Measurements from ENCODE around the gene LTBP1.

DNA sequence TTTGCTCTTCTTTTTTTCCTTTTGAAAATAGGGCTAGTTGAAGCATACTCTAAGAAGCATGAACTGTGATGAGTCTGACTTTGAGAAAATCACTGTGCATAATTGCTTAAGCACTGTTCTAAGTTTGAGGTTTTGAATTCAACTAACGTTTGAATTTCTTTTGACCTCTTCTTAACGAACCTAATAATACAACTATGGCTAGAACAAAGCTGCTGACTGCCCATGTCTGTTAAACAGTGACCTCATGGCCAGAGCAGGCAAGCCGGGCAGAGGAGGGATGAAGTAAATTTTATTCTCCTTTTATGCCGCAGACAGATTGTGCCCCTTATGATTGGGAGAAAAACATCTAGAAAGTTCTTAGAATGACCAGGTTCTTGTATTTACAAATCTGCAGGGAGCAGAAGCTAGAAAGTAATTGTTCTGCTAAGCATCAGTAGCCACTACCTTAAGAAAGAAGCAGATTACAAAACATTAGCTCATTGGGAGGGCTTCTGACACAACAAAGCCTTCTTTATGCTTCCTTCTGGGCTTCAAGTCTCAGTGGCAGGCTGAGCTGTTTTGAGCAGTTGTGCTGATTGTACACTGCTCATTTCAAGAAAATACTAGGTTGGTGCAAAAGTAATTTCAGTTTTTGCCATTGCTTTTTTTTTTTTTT is 431.9 kb downstream of the LTBP1 start:
- TF ChIP-seq, protein P1, sequence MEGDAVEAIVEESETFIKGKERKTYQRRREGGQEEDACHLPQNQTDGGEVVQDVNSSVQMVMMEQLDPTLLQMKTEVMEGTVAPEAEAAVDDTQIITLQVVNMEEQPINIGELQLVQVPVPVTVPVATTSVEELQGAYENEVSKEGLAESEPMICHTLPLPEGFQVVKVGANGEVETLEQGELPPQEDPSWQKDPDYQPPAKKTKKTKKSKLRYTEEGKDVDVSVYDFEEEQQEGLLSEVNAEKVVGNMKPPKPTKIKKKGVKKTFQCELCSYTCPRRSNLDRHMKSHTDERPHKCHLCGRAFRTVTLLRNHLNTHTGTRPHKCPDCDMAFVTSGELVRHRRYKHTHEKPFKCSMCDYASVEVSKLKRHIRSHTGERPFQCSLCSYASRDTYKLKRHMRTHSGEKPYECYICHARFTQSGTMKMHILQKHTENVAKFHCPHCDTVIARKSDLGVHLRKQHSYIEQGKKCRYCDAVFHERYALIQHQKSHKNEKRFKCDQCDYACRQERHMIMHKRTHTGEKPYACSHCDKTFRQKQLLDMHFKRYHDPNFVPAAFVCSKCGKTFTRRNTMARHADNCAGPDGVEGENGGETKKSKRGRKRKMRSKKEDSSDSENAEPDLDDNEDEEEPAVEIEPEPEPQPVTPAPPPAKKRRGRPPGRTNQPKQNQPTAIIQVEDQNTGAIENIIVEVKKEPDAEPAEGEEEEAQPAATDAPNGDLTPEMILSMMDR (IDR thresholded peaks at IDR 0.05; ENCODE audit: insufficient read depth, low read length) = no peak
- TF ChIP-seq POLR2AphosphoS5 (IDR thresholded peaks at IDR 0.05; ENCODE audit: low read depth) = no peak
- TF ChIP-seq GABPA (IDR thresholded peaks at IDR 0.05; ENCODE audit: low read depth) = no peak
- TF ChIP-seq REST (IDR thresholded peaks at IDR 0.05; ENCODE audit: insufficient replicate concordance, low read depth) = no peak
- TF ChIP-seq SPI1 (IDR thresholded peaks at IDR 0.05; ENCODE audit: borderline replicate concordance, low read depth) = no peak

Data from HL-60 (cell line).